HL-60 (cell line): ENCODE results near the gene NUCKS1.

ENCODE experiments used
- DNase-seq, 2 experiments: peaks; one replicate each; pipeline ENCODE4 v3.0.0-alpha.2; 2010 to 2020; ENCODE audit warnings: low read depth in 1 of 2, low spot score in 1 of 2
- H3K27ac ChIP-seq: fragments of 250-450 bp; sonication (Bioruptor Pico); replicated peaks from 2 replicates; pipeline ENCODE4 v1.5.1; 2020; ENCODE audit warnings: mild to moderate bottlenecking, moderate library complexity
- H3K27me3 ChIP-seq: fragments of 250-450 bp; sonication (Bioruptor Pico); 2 replicates; pipeline ENCODE4 v1.5.1; 2021; ENCODE audit warnings: mild to moderate bottlenecking, moderate library complexity; ENCODE audit not compliant: insufficient read depth, poor library complexity, severe bottlenecking
- H3K4me3 ChIP-seq: replicated peaks from 2 replicates; pipeline ENCODE4 v1.5.1; 2011; ENCODE audit warnings: mild to moderate bottlenecking, control low read depth, low read length; ENCODE audit not compliant: insufficient read depth
- GABPA ChIP-seq: IDR thresholded peaks from 2 replicates; pipeline ENCODE4 v1.6.1; 2012; ENCODE audit warnings: low read depth
- POLR2AphosphoS5 ChIP-seq: IDR thresholded peaks from 2 replicates; pipeline ENCODE4 v1.6.1; 2012; ENCODE audit warnings: low read depth
- SPI1 ChIP-seq: IDR thresholded peaks from 2 replicates; pipeline ENCODE4 v1.6.1; 2012; ENCODE audit warnings: low read depth, mild to moderate bottlenecking, borderline replicate concordance
- TF ChIP-seq, protein P1 (sequence below): IDR thresholded peaks from one replicate; pipeline ENCODE4 v1.5.1; 2011; ENCODE audit warnings: low read length, control low read depth, inconsistent platforms; ENCODE audit not compliant: insufficient read depth
- TF ChIP-seq, protein P2 (sequence below): IDR thresholded peaks from 2 replicates; pipeline ENCODE4 v1.6.1; 2012; ENCODE audit warnings: low read depth; ENCODE audit not compliant: insufficient replicate concordance

Gene NUCKS1

GRCh38 chr1:205680073-205680851 lies 69.7 kb downstream of the NUCKS1 start, which contains the start of gene SLC45A3:
TSS of gene SLC45A3 (minus strand) at chr1:205680509. CDS start at chr1:205664656, 15,853 bp downstream.
- Histone ChIP-seq H3K27me3 (peaks cover 12% of the 10 kb centered on the region), H3K27ac (no peak within 1 kb of the TSS), H3K4me3 (peak within 1 kb of the TSS; percentile 54)
- no peak for DNase-seq
- TF ChIP-seq, protein P1, sequence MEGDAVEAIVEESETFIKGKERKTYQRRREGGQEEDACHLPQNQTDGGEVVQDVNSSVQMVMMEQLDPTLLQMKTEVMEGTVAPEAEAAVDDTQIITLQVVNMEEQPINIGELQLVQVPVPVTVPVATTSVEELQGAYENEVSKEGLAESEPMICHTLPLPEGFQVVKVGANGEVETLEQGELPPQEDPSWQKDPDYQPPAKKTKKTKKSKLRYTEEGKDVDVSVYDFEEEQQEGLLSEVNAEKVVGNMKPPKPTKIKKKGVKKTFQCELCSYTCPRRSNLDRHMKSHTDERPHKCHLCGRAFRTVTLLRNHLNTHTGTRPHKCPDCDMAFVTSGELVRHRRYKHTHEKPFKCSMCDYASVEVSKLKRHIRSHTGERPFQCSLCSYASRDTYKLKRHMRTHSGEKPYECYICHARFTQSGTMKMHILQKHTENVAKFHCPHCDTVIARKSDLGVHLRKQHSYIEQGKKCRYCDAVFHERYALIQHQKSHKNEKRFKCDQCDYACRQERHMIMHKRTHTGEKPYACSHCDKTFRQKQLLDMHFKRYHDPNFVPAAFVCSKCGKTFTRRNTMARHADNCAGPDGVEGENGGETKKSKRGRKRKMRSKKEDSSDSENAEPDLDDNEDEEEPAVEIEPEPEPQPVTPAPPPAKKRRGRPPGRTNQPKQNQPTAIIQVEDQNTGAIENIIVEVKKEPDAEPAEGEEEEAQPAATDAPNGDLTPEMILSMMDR = no peak
- no peak for TF ChIP-seq SPI1
- TF ChIP-seq, protein P2, sequence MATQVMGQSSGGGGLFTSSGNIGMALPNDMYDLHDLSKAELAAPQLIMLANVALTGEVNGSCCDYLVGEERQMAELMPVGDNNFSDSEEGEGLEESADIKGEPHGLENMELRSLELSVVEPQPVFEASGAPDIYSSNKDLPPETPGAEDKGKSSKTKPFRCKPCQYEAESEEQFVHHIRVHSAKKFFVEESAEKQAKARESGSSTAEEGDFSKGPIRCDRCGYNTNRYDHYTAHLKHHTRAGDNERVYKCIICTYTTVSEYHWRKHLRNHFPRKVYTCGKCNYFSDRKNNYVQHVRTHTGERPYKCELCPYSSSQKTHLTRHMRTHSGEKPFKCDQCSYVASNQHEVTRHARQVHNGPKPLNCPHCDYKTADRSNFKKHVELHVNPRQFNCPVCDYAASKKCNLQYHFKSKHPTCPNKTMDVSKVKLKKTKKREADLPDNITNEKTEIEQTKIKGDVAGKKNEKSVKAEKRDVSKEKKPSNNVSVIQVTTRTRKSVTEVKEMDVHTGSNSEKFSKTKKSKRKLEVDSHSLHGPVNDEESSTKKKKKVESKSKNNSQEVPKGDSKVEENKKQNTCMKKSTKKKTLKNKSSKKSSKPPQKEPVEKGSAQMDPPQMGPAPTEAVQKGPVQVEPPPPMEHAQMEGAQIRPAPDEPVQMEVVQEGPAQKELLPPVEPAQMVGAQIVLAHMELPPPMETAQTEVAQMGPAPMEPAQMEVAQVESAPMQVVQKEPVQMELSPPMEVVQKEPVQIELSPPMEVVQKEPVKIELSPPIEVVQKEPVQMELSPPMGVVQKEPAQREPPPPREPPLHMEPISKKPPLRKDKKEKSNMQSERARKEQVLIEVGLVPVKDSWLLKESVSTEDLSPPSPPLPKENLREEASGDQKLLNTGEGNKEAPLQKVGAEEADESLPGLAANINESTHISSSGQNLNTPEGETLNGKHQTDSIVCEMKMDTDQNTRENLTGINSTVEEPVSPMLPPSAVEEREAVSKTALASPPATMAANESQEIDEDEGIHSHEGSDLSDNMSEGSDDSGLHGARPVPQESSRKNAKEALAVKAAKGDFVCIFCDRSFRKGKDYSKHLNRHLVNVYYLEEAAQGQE = no peak
- no peak for TF ChIP-seq POLR2AphosphoS5
- no peak for TF ChIP-seq GABPA

- DNase-seq = no peak
- H3K27me3 ChIP-seq = peaks cover 12% of the 10 kb centered on the region
- no peak overlapping the region for H3K27ac ChIP-seq
- TF ChIP-seq, protein P1 = no peak
- TF ChIP-seq SPI1 (no peak), POLR2AphosphoS5 (no peak), GABPA (no peak)
- TF ChIP-seq, protein P2 = no peak
- H3K4me3 ChIP-seq = no peak overlapping the region
These were observed 71.5 kb downstream of the NUCKS1 start for GRCh38 chr1:205678286-205679111.

DNA sequence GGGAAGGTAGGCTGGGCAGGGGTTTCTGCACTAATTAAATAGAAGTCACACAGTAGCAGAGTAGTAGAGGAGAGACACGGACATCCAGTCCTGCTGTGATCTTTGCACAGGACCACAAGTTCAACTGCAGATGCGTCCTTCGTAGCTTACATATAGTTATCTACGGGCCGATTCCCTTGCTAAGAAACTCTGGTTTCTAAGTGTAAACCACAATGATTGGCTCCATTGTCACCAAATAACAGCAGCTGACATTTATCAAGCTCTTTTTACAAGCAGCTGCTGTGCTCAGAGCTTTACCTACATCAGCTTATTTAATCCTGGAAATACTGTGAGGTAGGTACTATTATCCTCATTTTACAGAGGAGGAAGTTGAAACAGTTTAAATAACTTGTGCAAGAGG lies 72.8 kb downstream of the NUCKS1 start:
- Histone ChIP-seq H3K4me3 (no peak overlapping the region), H3K27ac (no peak overlapping the region), H3K27me3 (peaks cover 15% of the 10 kb centered on the region)
- no peak for DNase-seq
- TF ChIP-seq POLR2AphosphoS5 (no peak), GABPA (no peak), SPI1 (no peak)
- TF ChIP-seq, protein P2 = no peak
- TF ChIP-seq, protein P1 = no peak
